Upper lobe of left lung (tissue), 4 donors: ENCODE results near the gene PRDM12.

Experiments
- EP300 ChIP-seq, 4 donors: sonication (generic); formaldehyde crosslinking; IDR thresholded peaks; one replicate each; pipeline ENCODE4 v1.5.1; 2017; ENCODE audit warnings: antibody characterized with exemption in 4 of 4, control low read depth in 2 of 4
- POLR2AphosphoS5 ChIP-seq, 2 donors: sonication (generic); formaldehyde crosslinking; IDR thresholded peaks; one replicate each; pipeline ENCODE4 v1.5.1; 2017; ENCODE audit warnings: antibody characterized with exemption in 2 of 2
- TF ChIP-seq, protein P1 (sequence below), 6 experiments: fragments of 450-650 bp in 4 of 6; fragments of 200-600 bp in 2 of 6; sonication (generic) in 2 of 6; IDR thresholded peaks; one replicate each; pipeline ENCODE4 v1.5.1; 2016 to 2019; ENCODE audit warnings: antibody characterized with exemption in 6 of 6

GRCh38 chr9:130699047-130699446 is 34.7 kb downstream of the PRDM12 start:
- TF ChIP-seq, protein P1, sequence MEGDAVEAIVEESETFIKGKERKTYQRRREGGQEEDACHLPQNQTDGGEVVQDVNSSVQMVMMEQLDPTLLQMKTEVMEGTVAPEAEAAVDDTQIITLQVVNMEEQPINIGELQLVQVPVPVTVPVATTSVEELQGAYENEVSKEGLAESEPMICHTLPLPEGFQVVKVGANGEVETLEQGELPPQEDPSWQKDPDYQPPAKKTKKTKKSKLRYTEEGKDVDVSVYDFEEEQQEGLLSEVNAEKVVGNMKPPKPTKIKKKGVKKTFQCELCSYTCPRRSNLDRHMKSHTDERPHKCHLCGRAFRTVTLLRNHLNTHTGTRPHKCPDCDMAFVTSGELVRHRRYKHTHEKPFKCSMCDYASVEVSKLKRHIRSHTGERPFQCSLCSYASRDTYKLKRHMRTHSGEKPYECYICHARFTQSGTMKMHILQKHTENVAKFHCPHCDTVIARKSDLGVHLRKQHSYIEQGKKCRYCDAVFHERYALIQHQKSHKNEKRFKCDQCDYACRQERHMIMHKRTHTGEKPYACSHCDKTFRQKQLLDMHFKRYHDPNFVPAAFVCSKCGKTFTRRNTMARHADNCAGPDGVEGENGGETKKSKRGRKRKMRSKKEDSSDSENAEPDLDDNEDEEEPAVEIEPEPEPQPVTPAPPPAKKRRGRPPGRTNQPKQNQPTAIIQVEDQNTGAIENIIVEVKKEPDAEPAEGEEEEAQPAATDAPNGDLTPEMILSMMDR (IDR thresholded peaks at IDR 0.05), result no peak
- no peak for TF ChIP-seq EP300 (IDR thresholded peaks at IDR 0.05)
- TF ChIP-seq POLR2AphosphoS5 (IDR thresholded peaks at IDR 0.05), result no peak
